Breast epithelium (tissue), 4 donors: ENCODE measurements around the gene SMARCD1. TPM values are rescaled to one million over a fixed set of nuclear protein-coding genes. Genes with fewer than 3 reads are reported as not detected.

Experiments used
- DNase-seq, 2 donors: peaks; one replicate each; pipeline ENCODE4 v3.0.0-alpha.2; 2019; ENCODE audit warnings: low spot score in 2 of 2
- H3K27ac ChIP-seq, 2 donors: fragments of 200-600 bp; sonication (generic) in 1 of 2; one replicate each; pipeline ENCODE4 v1.5.1; 2016 to 2019; ENCODE audit warnings: mild to moderate bottlenecking in 1 of 2
- H3K27me3 ChIP-seq, 2 donors: fragments of 200-600 bp; sonication (generic) in 1 of 2; one replicate each; pipeline versions ENCODE4 v1.5.1 to v1.6.0; 2017 to 2019; ENCODE audit warnings: control low read depth in 1 of 2, mild to moderate bottlenecking in 1 of 2
- H3K36me3 ChIP-seq: fragments of 200-600 bp; one replicate; pipeline ENCODE4 v1.5.1; 2019
- H3K4me1 ChIP-seq, 2 donors: fragments of 200-600 bp; sonication (generic); one replicate each; pipeline ENCODE4 v1.5.1; 2016 to 2019; ENCODE audit warnings: control low read depth in 1 of 2
- H3K4me3 ChIP-seq, 3 donors: fragments of 200-600 bp; sonication (generic); 1 replicate in 2 of 3; 2 replicates in 1 of 3; pipeline ENCODE4 v1.5.1; 2016 to 2019; ENCODE audit warnings: mild to moderate bottlenecking in 3 of 3, moderate library complexity in 2 of 3
- H3K9me3 ChIP-seq, 2 donors: fragments of 200-600 bp; sonication (generic) in 1 of 2; one replicate each; pipeline ENCODE4 v1.5.1; 2016 to 2019; ENCODE audit warnings: control low read depth in 1 of 2
- POLR2A ChIP-seq: fragments of 450-650 bp; IDR thresholded peaks from one replicate; pipeline ENCODE4 v1.6.1; 2016; ENCODE audit warnings: antibody characterized with exemption, mild to moderate bottlenecking, moderate library complexity
- POLR2AphosphoS5 ChIP-seq, 3 donors: sonication (generic); formaldehyde crosslinking; IDR thresholded peaks; one replicate each; pipeline ENCODE4 v1.6.1; 2017; ENCODE audit warnings: antibody characterized with exemption in 3 of 3
- intact Hi-C: fragments of 100-400 bp; cut with DNase I; formaldehyde crosslinking; loops from one replicate; pipeline ENCODE4 v1.15.1; 2023; ENCODE audit warnings: low total_unique reads
- total RNA-seq, 3 donors: library from RNA; depleted of rRNA; stranded (reverse); fragments of >200 nt; gene quantifications; one replicate each; pipeline ENCODE4 v1.1.0, GENCODE V29; 2016
- TF ChIP-seq, protein P1 (sequence below), 3 donors: fragments of 450-650 bp; IDR thresholded peaks; one replicate each; pipeline ENCODE4 v1.5.1; 2016 to 2017; ENCODE audit warnings: antibody characterized with exemption in 3 of 3, mild to moderate bottlenecking in 3 of 3, moderate library complexity in 3 of 3

SMARCD1 gene
- total RNA-seq, 3 donors from 2014 or later, result 50.6 to 56.7 (median 51.5) TPM

DNA sequence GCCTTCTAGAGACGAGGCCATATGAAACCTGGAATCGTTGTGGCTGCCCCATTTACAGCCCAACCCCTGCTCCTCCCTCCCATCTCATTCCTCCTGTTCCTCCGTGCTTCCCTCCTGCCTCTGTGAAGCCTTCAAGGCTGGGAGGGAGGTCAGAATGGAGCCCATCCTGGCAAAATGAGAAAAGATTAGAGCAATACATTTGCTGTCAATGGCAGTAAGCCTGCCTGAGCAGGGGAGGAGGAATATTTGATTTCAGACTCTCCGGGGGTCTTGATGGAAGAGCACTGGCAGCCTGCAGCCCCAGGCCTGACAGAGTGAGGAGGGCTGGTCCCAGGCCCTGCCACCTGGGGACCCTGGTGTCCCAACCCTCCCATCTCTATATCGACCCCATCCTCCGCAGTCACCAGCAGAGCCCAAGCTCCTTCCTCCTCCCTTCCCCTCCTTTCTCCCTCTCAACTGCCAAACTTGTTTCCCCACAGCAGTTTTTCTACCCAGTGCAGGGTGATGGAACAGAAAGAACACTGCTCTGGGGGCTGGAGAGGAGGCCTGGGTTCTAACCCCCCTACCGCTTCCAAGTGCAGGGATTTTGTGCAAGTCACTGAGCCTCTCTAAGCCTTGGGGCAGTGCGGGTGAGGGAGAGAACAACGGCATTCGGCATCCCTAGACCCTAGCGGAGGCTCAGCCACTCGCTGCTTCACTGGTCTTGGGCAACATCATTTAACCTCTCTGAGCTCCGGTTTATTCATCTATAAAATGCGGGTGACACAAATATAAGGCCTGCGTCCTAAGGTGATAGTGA is 43.9 kb upstream of the SMARCD1 start:
- Histone ChIP-seq H3K9me3 (no peaks in the 10 kb centered on the region), H3K4me1 (no peaks in the 10 kb centered on the region), H3K27me3 (no peaks in the 10 kb centered on the region), H3K4me3 (no peak overlapping the region), H3K36me3 (no peaks in the 10 kb centered on the region), H3K27ac (no peak overlapping the region)
- no peak for DNase-seq
- TF ChIP-seq POLR2A, result no peak
- TF ChIP-seq, protein P1, sequence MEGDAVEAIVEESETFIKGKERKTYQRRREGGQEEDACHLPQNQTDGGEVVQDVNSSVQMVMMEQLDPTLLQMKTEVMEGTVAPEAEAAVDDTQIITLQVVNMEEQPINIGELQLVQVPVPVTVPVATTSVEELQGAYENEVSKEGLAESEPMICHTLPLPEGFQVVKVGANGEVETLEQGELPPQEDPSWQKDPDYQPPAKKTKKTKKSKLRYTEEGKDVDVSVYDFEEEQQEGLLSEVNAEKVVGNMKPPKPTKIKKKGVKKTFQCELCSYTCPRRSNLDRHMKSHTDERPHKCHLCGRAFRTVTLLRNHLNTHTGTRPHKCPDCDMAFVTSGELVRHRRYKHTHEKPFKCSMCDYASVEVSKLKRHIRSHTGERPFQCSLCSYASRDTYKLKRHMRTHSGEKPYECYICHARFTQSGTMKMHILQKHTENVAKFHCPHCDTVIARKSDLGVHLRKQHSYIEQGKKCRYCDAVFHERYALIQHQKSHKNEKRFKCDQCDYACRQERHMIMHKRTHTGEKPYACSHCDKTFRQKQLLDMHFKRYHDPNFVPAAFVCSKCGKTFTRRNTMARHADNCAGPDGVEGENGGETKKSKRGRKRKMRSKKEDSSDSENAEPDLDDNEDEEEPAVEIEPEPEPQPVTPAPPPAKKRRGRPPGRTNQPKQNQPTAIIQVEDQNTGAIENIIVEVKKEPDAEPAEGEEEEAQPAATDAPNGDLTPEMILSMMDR (IDR thresholded peaks at IDR 0.05), result no peak
- no peak for TF ChIP-seq POLR2AphosphoS5 (IDR thresholded peaks at IDR 0.05)
- intact Hi-C loops, result no loop called here

DNA sequence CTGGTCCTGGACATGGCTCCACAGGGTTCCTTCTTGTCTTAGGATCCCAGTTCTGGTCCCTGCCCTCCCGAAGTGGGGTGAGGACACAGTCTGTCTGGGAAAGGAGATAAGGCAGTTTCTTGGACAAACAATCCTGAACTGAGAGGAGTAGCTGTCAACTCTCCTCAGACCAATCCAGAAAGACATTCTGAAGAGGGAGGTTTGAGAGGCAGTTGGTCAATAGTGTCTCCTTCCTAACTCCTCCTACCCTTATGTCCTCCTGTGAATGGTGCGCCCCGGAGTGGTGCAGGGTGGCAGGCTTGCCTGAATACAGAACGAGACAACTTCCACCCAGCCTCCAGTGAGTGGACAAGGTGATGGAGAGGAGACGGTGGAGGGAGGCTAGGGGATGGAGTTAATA is 43.2 kb upstream of the SMARCD1 start:
- intact Hi-C loops, result no loop called here
- TF ChIP-seq POLR2AphosphoS5 (IDR thresholded peaks at IDR 0.05) (no peak), POLR2A (no peak)
- TF ChIP-seq, protein P1 (IDR thresholded peaks at IDR 0.05), result no peak
- Histone ChIP-seq H3K27ac (no peak overlapping the region), H3K27me3 (no peaks in the 10 kb centered on the region), H3K36me3 (no peaks in the 10 kb centered on the region), H3K4me1 (no peaks in the 10 kb centered on the region), H3K9me3 (no peaks in the 10 kb centered on the region), H3K4me3 (no peak overlapping the region)
- DNase-seq, result no peak

DNA sequence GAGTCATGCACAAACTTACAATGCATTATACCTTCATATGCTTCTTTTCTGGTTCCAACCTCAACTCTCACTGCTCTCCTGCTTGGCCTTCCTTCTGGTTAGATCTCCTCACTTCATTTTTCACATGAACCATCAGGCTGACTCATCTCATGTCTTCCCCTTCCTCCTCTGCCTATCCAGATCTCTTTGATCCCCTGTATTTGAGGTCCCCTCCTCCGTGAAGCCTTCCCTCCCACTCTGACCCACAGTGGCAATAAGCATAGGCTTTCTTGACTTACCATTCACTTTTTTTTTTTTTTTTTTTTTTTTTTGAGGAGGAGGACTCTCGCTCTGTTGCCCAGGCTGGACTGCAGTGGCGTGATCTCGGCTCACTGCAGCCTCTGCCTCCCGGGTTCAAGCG is 42.4 kb upstream of the SMARCD1 start:
- intact Hi-C loops, result no loop called here
- Histone ChIP-seq H3K4me3 (no peak overlapping the region), H3K9me3 (no peaks in the 10 kb centered on the region), H3K27me3 (no peaks in the 10 kb centered on the region), H3K27ac (no peak overlapping the region), H3K4me1 (no peaks in the 10 kb centered on the region), H3K36me3 (no peaks in the 10 kb centered on the region)
- TF ChIP-seq, protein P1 (IDR thresholded peaks at IDR 0.05), result no peak
- TF ChIP-seq POLR2AphosphoS5 (IDR thresholded peaks at IDR 0.05) (no peak), POLR2A (no peak)
- no peak for DNase-seq

DNA sequence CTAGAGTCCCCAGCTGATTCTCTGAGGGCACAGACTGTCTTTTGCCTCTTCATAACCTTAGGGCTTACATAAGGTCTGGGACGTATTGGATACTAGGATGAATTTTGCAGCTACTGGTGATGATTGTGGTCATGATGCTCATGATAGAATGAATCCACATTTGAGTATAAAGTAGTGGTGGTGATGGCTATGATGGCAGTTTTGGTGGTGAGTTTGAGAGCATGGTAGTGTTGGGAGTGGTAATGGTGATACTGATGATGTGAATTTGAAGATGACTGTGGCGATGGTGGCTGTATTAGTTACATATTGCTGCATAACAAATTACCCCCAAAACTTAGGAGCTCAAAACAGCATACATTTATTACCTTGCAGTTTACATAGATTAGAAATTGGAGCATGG is 41.8 kb upstream of the SMARCD1 start:
- Histone ChIP-seq H3K27ac (no peak overlapping the region), H3K4me3 (no peak overlapping the region), H3K4me1 (no peaks in the 10 kb centered on the region), H3K36me3 (no peaks in the 10 kb centered on the region), H3K9me3 (no peaks in the 10 kb centered on the region), H3K27me3 (no peaks in the 10 kb centered on the region)
- DNase-seq, result no peak
- intact Hi-C loops, result no loop called here
- TF ChIP-seq POLR2AphosphoS5 (IDR thresholded peaks at IDR 0.05) (no peak), POLR2A (no peak)
- TF ChIP-seq, protein P1 (IDR thresholded peaks at IDR 0.05), result no peak

DNA sequence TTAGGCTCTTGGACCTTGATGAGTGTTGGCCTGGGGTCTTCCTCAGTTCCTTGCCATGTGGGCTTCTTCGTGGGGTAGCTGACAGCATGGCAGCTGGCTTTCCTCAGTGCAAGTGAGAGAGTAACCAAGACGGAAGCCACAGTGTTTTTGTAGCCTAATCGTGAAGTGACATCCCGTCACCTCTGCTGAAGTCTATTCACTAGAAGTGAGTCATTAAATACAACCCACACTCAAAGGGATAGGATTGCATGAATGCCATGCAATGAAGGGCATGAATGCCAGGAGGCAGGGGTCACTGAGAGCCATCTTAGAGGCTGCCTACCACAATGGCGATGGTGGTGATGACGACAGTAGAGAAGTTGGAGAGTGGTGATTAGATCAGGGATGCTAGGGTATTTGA is 41.3 kb upstream of the SMARCD1 start:
- H3K4me1 ChIP-seq, result no peaks in the 10 kb centered on the region
- TF ChIP-seq, protein P1 (IDR thresholded peaks at IDR 0.05), result no peak
- TF ChIP-seq POLR2A, result no peak
- no peak for TF ChIP-seq POLR2AphosphoS5 (IDR thresholded peaks at IDR 0.05)
- intact Hi-C loops, result no loop called here
- no peaks in the 10 kb centered on the region for H3K27me3 ChIP-seq
- no peak overlapping the region for H3K4me3 ChIP-seq
- H3K27ac ChIP-seq, result no peak overlapping the region
- H3K36me3 ChIP-seq, result no peaks in the 10 kb centered on the region
- DNase-seq, result no peak
- H3K9me3 ChIP-seq, result no peaks in the 10 kb centered on the region
